Activated naive CD4-positive, alpha-beta T cell treated with anti-CD3 and anti-CD28 coated beads, Interleukin-2, amount 10 ng/mL, durations not matched to agents 7 days and 5 days (primary cell): ENCODE data around the gene LILRB1.
"Not testable (repeated sequence)": the region's sequence is repeated elsewhere in the genome, so short reads cannot be mapped to it uniquely, and the experiment has no call there.

Experiments
- CTCF ChIA-PET: fragments of 350-600 bp; sonication (Branson Sonifier 250); formaldehyde crosslinking; loops from one replicate; lab custom pipeline; 2021; ENCODE audit warnings: antibody characterized with exemption; lab: Charles Lee
- DNase-seq: peaks from one replicate; pipeline ENCODE4 v3.0.0-alpha.2; 2020
- H3K27ac Mint-ChIP-seq: one replicate; pipeline ENCODE4 v1.8.0; 2021; ENCODE audit warnings: mild to moderate bottlenecking, moderate library complexity, mixed read lengths
- H3K27me3 Mint-ChIP-seq: one replicate; pipeline ENCODE4 v1.8.0; 2021; ENCODE audit warnings: mild to moderate bottlenecking, mixed read lengths
- H3K36me3 Mint-ChIP-seq: one replicate; pipeline ENCODE4 v1.8.0; 2021; ENCODE audit warnings: mixed read lengths
- H3K4me1 Mint-ChIP-seq: one replicate; pipeline ENCODE4 v1.8.0; 2021; ENCODE audit warnings: mixed read lengths
- H3K4me3 Mint-ChIP-seq: one replicate; pipeline ENCODE4 v1.8.0; 2021; ENCODE audit warnings: mild to moderate bottlenecking, moderate library complexity, mixed read lengths
- H3K9me3 Mint-ChIP-seq: one replicate; pipeline ENCODE4 v1.8.0; 2021; ENCODE audit warnings: mixed read lengths

The LILRB1 gene

GRCh38 chr19:54612428-54612827 lies 17.9 kb upstream of the LILRB1 start:
- DNase-seq = no peak
- Mint-ChIP-seq H3K4me3 (no peak overlapping the region), H3K36me3 (no peaks in the 10 kb centered on the region), H3K27ac (no peak overlapping the region), H3K27me3 (peaks cover 13% of the 10 kb centered on the region), H3K4me1 (no peaks in the 10 kb centered on the region), H3K9me3 (no peaks in the 10 kb centered on the region)
- CTCF ChIA-PET = no interaction called here

DNA sequence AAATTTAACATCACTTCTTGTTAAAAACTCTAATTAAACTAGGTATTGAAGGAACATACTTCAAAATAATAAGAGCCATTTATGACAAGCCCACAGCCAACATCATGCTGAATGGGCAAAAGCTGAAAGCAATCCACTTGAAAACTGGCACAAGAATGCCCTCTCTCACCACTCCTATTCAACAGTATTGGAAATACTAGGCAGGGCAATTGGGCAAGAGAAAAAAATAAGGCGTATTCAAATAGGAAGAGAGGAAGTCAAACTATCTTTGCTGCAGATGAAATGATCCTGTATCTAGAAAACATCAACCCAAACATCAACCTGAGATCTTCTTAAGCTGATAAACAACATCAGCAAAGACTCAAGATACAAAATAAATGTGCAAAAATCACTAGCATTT lies 15.6 kb upstream of the LILRB1 start:
- H3K4me1 Mint-ChIP-seq = no peaks in the 10 kb centered on the region
- H3K27ac Mint-ChIP-seq = no peak overlapping the region
- CTCF ChIA-PET = interaction anchor here (1.3 kb wide), 1 partner anchor 60 kb away, joined by 3 read pairs; no protein-coding TSS in a partner anchor
- H3K4me3 Mint-ChIP-seq = no peak overlapping the region
- DNase-seq = no peak
- no peaks in the 10 kb centered on the region for H3K9me3 Mint-ChIP-seq
- peaks cover 15% of the 10 kb centered on the region for H3K27me3 Mint-ChIP-seq
- H3K36me3 Mint-ChIP-seq = no peaks in the 10 kb centered on the region

GRCh38 chr19:54616057-54616456 lies 14.2 kb upstream of the LILRB1 start:
- CTCF ChIA-PET = no interaction called here
- no peaks in the 10 kb centered on the region for H3K4me1 Mint-ChIP-seq
- no peak overlapping the region for H3K27ac Mint-ChIP-seq
- no peak overlapping the region for H3K4me3 Mint-ChIP-seq
- H3K36me3 Mint-ChIP-seq = no peaks in the 10 kb centered on the region
- no peaks in the 10 kb centered on the region for H3K9me3 Mint-ChIP-seq
- no peak for DNase-seq
- H3K27me3 Mint-ChIP-seq = peaks cover 15% of the 10 kb centered on the region

GRCh38 chr19:54616821-54617560 lies 13.3 kb upstream of the LILRB1 start:
- DNase-seq = no peak
- Mint-ChIP-seq H3K27ac (no peak overlapping the region), H3K9me3 (no peaks in the 10 kb centered on the region), H3K4me1 (no peaks in the 10 kb centered on the region), H3K36me3 (no peaks in the 10 kb centered on the region), H3K4me3 (no peak overlapping the region), H3K27me3 (peaks cover 21% of the 10 kb centered on the region)
- CTCF ChIA-PET = interaction anchor here (1.7 kb wide), 1 partner anchor 37 kb away, joined by 3 read pairs; no protein-coding TSS in a partner anchor

DNA sequence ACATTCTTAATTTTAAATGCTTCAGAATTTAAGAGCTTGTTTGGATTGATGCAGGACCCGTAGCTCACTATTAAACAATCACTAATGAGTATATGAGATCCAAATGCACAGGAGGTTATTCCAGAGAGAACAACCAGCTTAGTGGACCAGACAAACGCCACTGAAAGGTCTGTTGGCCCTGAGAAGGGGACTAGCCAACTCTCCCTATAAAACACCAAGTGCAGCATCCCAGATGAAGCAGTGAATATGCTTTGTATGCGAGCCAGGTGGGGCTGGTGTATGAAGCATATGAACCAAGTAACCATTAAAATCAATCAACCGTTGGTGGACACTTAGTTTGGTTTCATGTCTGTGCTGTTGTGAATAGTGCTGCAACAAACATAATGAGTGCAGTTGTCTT lies 9.8 kb upstream of the LILRB1 start:
- Mint-ChIP-seq H3K9me3 (no peaks in the 10 kb centered on the region), H3K4me1 (no peaks in the 10 kb centered on the region), H3K36me3 (no peaks in the 10 kb centered on the region), H3K4me3 (no peak overlapping the region), H3K27me3 (peaks cover 36% of the 10 kb centered on the region), H3K27ac (no peak overlapping the region)
- CTCF ChIA-PET = no interaction called here
- no peak for DNase-seq

DNA sequence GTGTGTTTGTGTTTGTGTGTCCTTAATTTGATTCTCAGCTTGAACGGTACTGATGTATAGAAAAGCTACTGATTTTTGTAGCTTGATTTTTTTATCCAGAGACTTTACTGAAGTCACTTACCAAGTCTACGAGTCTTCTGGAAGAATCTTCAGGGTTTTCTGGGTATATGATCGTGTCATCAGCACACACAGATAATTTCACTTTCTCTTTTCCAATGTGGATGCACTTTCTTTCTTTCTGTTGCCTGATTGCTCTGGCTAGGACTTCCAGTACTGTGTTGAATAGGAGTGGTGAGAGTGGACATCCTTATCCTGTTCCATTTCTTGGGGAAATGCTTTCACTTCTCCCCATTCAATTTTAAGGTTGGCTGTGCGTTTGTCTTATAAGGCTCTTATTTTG lies 7.9 kb upstream of the LILRB1 start:
- Mint-ChIP-seq H3K27me3 (peaks cover 40% of the 10 kb centered on the region), H3K27ac (no peak overlapping the region), H3K4me3 (no peak overlapping the region), H3K9me3 (no peaks in the 10 kb centered on the region), H3K4me1 (no peaks in the 10 kb centered on the region), H3K36me3 (no peaks in the 10 kb centered on the region)
- DNase-seq = no peak
- CTCF ChIA-PET = interaction anchor here (0.7 kb wide), 1 partner anchor 308 kb away, joined by 4 read pairs; no protein-coding TSS in a partner anchor

DNA sequence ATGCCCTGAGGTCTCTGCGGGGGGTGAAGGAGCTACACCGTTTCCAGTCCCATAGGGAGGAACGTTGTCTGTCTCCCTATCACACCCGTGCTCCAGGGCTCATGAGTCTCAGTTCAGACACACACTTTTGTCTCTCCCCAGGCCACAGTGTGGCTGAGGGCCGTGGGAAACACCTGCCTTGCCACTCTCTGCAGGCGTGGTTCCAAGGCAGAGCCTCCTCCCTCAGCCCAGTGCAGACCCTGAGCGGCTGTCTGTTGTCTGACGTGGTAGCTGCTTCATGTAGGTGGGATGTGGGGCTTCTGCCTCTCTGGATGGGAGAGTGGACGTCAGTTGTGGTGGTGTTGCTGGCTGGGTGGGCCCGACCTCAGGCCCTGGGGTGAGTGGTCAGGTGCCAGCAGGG lies 6.0 kb upstream of the LILRB1 start:
- H3K36me3 Mint-ChIP-seq, DNase-seq, H3K4me3 Mint-ChIP-seq, H3K27ac Mint-ChIP-seq, H3K4me1 Mint-ChIP-seq, CTCF ChIA-PET, H3K9me3 Mint-ChIP-seq: not testable (repeated sequence)
- peaks cover 47% of the 10 kb centered on the region for H3K27me3 Mint-ChIP-seq

DNA sequence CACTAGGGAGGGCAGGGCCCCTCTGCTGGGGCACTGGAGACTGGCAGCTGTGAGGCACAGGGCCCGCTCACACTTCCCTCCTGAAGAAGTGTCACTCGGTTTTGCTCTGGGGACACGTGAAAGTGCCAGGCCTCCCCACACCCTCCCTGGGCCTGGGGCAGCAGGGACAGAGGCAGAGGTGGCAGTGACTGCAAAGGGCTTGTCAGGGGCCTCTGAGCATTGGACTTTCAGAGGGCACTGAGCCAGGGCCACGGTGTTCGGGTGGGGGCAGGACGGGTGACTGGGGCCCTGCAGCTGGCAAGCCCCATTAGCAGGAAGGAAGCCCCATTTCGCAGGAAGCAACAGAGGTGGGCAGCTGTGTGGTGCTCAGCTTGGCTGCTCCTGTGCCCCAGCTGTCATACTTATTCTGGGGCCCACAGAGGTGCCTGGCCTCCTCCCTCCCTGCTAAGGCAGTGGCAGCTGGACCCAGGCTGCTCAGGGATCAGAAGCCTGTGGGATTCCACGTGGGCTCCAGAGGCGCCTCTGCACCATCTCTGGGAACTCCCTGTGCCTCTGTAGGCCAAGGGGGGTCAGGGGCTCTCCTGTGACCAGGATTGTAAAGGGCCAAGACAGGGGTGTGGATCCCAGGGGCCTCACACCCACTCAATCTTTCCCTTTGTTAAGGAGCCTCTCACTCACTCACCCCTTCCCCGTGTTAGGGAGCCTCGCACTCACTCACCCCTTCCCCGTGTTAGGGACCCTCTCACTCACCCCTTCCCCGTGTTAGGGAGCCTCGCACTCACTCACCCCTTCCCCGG lies 5.2 kb upstream of the LILRB1 start:
- H3K4me3 Mint-ChIP-seq, H3K27ac Mint-ChIP-seq, CTCF ChIA-PET, H3K36me3 Mint-ChIP-seq, H3K9me3 Mint-ChIP-seq, H3K4me1 Mint-ChIP-seq, DNase-seq: not testable (repeated sequence)
- peaks cover 51% of the 10 kb centered on the region for H3K27me3 Mint-ChIP-seq

GRCh38 chr19:54626757-54627156 lies 3.5 kb upstream of the LILRB1 start:
- Mint-ChIP-seq H3K4me1 (peaks cover 2% of the 10 kb centered on the region), H3K27ac (no peak overlapping the region), H3K4me3 (no peak overlapping the region), H3K36me3 (no peaks in the 10 kb centered on the region), H3K27me3 (peaks cover 55% of the 10 kb centered on the region), H3K9me3 (no peaks in the 10 kb centered on the region)
- DNase-seq = no peak
- CTCF ChIA-PET = no interaction called here

- DNase-seq, H3K4me1 Mint-ChIP-seq, H3K36me3 Mint-ChIP-seq, H3K4me3 Mint-ChIP-seq, H3K27ac Mint-ChIP-seq, CTCF ChIA-PET, H3K9me3 Mint-ChIP-seq: not testable (repeated sequence)
- H3K27me3 Mint-ChIP-seq = peaks cover 58% of the 10 kb centered on the region
These were observed 2.4 kb upstream of the LILRB1 start for GRCh38 chr19:54627912-54628311.

DNA sequence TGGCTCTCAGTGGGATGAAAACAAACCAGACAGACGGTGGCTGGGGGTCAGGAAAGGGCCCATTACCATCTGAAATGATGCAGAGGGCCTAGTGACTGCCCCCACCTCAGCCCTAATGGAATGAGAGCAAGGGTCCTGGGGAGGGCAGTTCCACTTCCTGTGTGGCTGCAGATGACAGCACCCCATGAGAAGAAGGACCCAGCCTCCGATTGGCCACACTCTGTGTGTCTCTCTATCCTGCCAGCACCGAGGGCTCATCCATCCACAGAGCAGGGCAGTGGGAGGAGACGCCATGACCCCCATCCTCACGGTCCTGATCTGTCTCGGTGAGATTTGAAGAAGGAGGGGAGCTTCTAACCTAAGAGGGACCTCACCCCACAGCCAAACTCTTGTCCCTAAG lies 498 bp downstream of the LILRB1 start:
- DNase-seq = no peak
- Mint-ChIP-seq H3K27me3 (peaks cover 44% of the 10 kb centered on the region), H3K4me3 (no peak overlapping the region), H3K36me3 (no peaks in the 10 kb centered on the region), H3K4me1 (peaks cover 2% of the 10 kb centered on the region), H3K27ac (no peak overlapping the region), H3K9me3 (no peaks in the 10 kb centered on the region)
- CTCF ChIA-PET = no interaction called here

DNA sequence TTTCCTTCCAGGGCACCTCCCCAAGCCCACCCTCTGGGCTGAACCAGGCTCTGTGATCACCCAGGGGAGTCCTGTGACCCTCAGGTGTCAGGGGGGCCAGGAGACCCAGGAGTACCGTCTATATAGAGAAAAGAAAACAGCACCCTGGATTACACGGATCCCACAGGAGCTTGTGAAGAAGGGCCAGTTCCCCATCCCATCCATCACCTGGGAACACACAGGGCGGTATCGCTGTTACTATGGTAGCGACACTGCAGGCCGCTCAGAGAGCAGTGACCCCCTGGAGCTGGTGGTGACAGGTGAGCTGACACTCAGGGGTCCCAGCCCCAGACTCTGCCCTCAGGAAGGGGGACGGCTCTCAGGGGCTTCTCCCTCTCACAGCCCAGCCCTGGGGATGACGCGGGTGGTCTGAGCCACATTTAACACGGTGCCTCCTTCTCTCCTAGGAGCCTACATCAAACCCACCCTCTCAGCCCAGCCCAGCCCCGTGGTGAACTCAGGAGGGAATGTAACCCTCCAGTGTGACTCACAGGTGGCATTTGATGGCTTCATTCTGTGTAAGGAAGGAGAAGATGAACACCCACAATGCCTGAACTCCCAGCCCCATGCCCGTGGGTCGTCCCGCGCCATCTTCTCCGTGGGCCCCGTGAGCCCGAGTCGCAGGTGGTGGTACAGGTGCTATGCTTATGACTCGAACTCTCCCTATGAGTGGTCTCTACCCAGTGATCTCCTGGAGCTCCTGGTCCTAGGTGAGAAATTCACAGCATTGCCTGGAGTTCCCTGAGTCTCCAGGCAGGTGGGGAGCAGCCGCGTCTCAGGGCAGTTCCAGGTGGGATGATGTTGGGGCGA lies 1.4 kb downstream of the LILRB1 start:
- H3K4me3 Mint-ChIP-seq, CTCF ChIA-PET, H3K36me3 Mint-ChIP-seq, DNase-seq, H3K9me3 Mint-ChIP-seq, H3K27ac Mint-ChIP-seq, H3K4me1 Mint-ChIP-seq: not testable (repeated sequence)
- H3K27me3 Mint-ChIP-seq = peaks cover 39% of the 10 kb centered on the region

- H3K36me3 Mint-ChIP-seq, DNase-seq: not testable (repeated sequence)
These were observed 2.2 kb downstream of the LILRB1 start for GRCh38 chr19:54632517-54632916.

DNA sequence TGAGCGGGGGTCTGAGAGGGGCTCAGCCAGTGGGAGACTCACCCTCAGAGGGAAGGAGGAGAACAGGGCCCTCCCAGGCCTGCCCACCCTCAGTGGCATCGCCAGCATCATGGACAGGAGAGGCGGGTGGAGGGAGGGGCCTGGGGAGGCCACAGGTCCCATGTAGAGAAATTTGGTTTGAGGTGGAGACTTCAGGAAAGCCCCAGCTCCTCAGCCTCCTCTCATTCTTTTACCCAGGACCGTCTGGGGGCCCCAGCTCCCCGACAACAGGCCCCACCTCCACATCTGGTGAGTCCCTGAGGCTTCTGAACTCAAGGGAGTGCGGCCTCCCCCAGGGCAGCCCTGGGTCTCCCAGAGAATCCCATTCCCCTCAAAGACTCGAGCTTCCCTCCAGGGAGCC lies 3.1 kb downstream of the LILRB1 start:
- Mint-ChIP-seq H3K9me3 (no peaks in the 10 kb centered on the region), H3K4me1 (peaks cover 2% of the 10 kb centered on the region), H3K4me3 (no peak overlapping the region), H3K27me3 (peaks cover 30% of the 10 kb centered on the region), H3K27ac (no peak overlapping the region), H3K36me3 (no peaks in the 10 kb centered on the region)
- CTCF ChIA-PET = no interaction called here
- DNase-seq = no peak

More at GRCh38 chr19:54632517-54632916, 2.2 kb downstream of the LILRB1 start:
- H3K9me3 Mint-ChIP-seq, H3K27ac Mint-ChIP-seq, H3K4me1 Mint-ChIP-seq, H3K4me3 Mint-ChIP-seq, CTCF ChIA-PET: not testable (repeated sequence)
- H3K27me3 Mint-ChIP-seq = peaks cover 32% of the 10 kb centered on the region
